VCaP (cell line): Measurements from ENCODE around the gene PSMD12.

Experiments
- H3K27ac ChIP-seq: fragments of 450-650 bp; 2 replicates; pipeline ENCODE4 v1.5.1; 2017
- CTCF ChIP-seq: fragments of 450-650 bp; conservative IDR thresholded peaks from 2 replicates; pipeline ENCODE4 v1.5.1; 2017; ENCODE audit warnings: mild to moderate bottlenecking, moderate library complexity

Gene PSMD12

GRCh38 chr17:67366193-67367157 lies at the start of gene PSMD12:
TSS of gene PSMD12 (minus strand) at chr17:67366577. CDS start at chr17:67366519, 58 bp downstream.
- no peak for TF ChIP-seq CTCF
- peak within 1 kb of the TSS; percentile 88 for H3K27ac ChIP-seq

- no peak for TF ChIP-seq CTCF
- H3K27ac ChIP-seq, result no peak overlapping the region
Measured at GRCh38 chr17:67415291-67415690, 48.9 kb upstream of the PSMD12 start.

DNA sequence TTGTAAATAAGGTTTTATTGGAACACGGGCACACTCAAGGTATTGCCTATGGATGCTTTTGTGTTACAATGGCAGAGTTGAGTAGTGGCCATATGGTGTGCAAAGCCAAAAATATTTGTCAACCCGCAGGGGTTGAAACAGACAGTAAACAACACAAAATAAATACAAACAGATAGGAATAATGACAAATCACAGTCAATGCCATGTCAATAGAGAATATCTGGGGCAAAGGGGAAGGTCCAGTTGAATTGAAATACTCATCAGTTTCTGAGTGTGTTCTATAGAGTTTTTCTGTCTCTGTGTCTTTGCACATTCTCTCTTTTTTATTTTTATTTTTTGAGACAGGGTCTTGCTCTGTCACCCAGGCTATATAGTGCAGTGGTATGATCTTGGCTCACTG lies 48.2 kb upstream of the PSMD12 start:
- TF ChIP-seq CTCF, result no peak
- H3K27ac ChIP-seq, result no peak overlapping the region

GRCh38 chr17:67414130-67414529 lies 47.8 kb upstream of the PSMD12 start:
- no peak for TF ChIP-seq CTCF
- no peak overlapping the region for H3K27ac ChIP-seq

- no peak for TF ChIP-seq CTCF
- no peak overlapping the region for H3K27ac ChIP-seq
Measured at GRCh38 chr17:67413388-67413787, 47.0 kb upstream of the PSMD12 start.

- H3K27ac ChIP-seq, result no peak overlapping the region
- TF ChIP-seq CTCF, result no peak
Measured at GRCh38 chr17:67412941-67413340, 46.6 kb upstream of the PSMD12 start.

- no peak overlapping the region for H3K27ac ChIP-seq
Measured at GRCh38 chr17:67412032-67412431, 45.7 kb upstream of the PSMD12 start.

More at GRCh38 chr17:67412032-67412431, 45.7 kb upstream of the PSMD12 start:
- TF ChIP-seq CTCF, result no peak
